ENCODE measurements around the gene KLHL26.

The KLHL26 gene

DNA sequence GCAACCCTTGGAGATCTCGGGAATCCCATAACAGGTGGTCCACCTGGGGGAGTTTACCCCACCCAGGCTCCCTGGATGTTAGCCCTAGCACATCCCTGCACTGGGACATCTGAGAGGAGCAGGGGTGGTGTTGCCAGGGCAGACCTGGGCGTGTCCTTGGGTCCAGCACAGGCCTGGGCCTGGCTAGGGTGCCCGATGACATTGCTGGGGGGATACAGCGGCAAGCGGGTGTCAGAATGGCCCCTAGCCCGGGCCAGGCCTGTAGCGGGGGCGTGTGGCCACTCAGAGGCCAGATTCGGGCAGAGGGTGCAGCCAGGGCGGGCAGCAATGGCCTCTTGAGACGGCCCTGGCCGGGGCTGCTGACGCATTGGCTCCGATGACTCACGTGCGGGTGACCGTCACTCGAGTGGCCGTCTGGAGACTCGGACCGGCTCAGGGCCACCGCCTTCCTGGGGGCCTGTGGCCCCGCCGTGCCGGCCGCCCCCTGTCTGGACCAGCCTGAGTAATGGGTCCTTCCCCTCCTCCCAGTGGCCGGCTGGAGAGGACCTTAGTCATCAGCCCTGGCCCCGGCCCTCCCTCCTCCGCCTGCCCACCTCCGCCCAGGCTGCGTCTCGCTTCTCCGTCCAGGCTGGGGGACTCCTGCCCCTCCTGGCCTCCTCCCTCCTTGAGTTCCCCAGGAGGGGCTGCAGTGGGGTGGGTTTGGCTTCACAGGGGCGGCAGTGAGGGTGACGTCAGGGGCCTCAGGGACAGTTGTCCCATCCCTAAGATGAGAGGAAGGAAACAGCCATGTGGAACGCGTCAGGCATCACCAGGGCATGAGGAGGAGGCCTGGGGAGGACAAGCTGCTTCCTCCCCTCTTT is 23.5 kb downstream of the KLHL26 start:
- no peak for TF ChIP-seq CTCF (IDR thresholded peaks at IDR 0.05; ENCODE audit: low read depth, low read length)
- H3K4me3 ChIP-seq (replicated peaks in 1 of 2; ENCODE audit: low read depth in 2 of 2, low read length in 2 of 2), result no peak overlapping the region
- DNase-seq (ENCODE audit: low read depth in 2 of 2), result peak; percentile 67 to 74

GRCh38 chr19:18660939-18661670 is 24.3 kb downstream of the KLHL26 start:
- H3K4me3 ChIP-seq (replicated peaks in 1 of 2; ENCODE audit: low read depth in 2 of 2, low read length in 2 of 2), result no peak overlapping the region
- peak in 1 of 2 donors; percentile 19 for DNase-seq (ENCODE audit: low read depth in 2 of 2)
- no peak for TF ChIP-seq CTCF (IDR thresholded peaks at IDR 0.05; ENCODE audit: low read depth, low read length)

DNA sequence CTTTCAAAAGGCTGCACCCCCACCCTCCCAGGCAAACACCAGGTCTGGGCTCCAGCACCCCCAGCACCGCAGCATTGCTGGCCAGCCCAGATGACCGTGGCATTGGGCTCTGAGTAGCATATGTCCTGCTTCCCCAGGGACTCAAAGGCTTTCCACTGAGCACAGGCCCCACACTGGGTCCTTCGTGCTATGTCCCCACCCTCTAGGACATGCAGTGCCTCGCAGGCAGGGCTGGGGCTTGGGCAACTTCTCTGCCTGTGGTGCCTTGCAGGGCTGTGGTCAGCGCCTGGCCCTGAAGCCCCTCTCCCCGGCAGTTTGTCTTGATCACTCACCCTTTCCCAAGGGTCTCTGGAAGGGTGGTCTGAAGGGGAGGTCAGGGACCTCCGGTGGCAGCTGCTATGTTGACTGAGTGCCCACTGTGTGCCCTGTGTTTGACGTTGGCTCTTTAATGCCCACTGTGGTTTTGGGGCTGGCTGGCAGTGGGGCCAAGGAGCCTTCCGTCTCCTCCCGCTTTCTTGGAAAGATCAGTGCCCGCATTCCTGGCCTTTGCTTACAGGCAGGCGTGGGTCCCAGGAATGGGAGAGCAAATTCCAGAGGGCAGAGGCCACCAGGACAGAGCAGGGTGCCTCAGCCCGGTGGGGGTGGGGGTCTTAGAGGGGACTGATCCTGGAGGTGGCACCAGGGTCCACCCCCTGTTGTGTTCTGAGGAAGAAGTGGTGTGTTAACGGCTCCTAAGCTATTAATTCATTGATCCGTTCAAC is 26.3 kb downstream of the KLHL26 start:
- peak in 1 of 2 donors; percentile 24 for DNase-seq (ENCODE audit: low read depth in 2 of 2)
- no peak for TF ChIP-seq CTCF (IDR thresholded peaks at IDR 0.05; ENCODE audit: low read depth, low read length)
- H3K4me3 ChIP-seq (replicated peaks in 1 of 2; ENCODE audit: low read depth in 2 of 2, low read length in 2 of 2), result no peak overlapping the region

GRCh38 chr19:18663940-18664530 is 27.2 kb downstream of the KLHL26 start:
- no peak for TF ChIP-seq CTCF (IDR thresholded peaks at IDR 0.05; ENCODE audit: low read depth, low read length)
- no peak overlapping the region for H3K4me3 ChIP-seq (replicated peaks in 1 of 2; ENCODE audit: low read depth in 2 of 2, low read length in 2 of 2)
- DNase-seq (ENCODE audit: low read depth in 2 of 2), result no peak

DNA sequence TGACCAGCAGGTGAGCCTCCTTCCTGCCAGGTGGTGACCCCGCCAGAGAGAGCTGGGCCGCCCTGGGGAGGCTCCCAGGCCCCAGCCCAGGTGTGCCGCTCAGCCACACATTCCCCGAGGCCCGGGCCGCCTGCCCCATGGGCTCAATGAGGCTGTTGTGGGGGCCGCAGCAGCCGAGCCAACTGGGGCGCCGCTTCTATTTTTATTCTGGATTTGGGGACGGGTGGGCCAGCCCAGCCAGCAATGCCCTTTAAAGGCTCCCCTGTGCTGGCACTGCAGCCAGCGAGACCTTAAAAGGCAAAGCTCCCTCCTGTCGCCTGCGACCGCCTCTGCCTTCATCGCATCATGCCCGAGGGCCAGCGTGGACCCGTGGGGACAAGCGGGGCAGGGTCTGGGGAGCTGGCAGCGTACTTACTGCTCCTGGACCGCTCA is 29.0 kb downstream of the KLHL26 start:
- no peak overlapping the region for H3K4me3 ChIP-seq (replicated peaks in 1 of 2; ENCODE audit: low read depth in 2 of 2, low read length in 2 of 2)
- no peak for DNase-seq (ENCODE audit: low read depth in 2 of 2)
- TF ChIP-seq CTCF (IDR thresholded peaks at IDR 0.05; ENCODE audit: low read depth, low read length), result no peak

GRCh38 chr19:18666317-18666716 is 29.5 kb downstream of the KLHL26 start:
- no peak for DNase-seq (ENCODE audit: low read depth in 2 of 2)
- no peak for TF ChIP-seq CTCF (IDR thresholded peaks at IDR 0.05; ENCODE audit: low read depth, low read length)
- no peak overlapping the region for H3K4me3 ChIP-seq (replicated peaks in 1 of 2; ENCODE audit: low read depth in 2 of 2, low read length in 2 of 2)

Data from cardiac fibroblast (primary cell).